CD8-positive, alpha-beta memory T cell (primary cell): Measurements from ENCODE around the gene MRAP2. TPM values are rescaled to one million over a fixed set of nuclear protein-coding genes. Genes with fewer than 3 reads are reported as not detected.
"Not testable (repeated sequence)": the region's sequence is repeated elsewhere in the genome, so short reads cannot be mapped to it uniquely, and the experiment has no call there.

Experiments
- CTCF ChIA-PET: fragments of 350-600 bp; sonication (Branson Sonifier 250); formaldehyde crosslinking; loops from one replicate; lab custom pipeline; 2021; ENCODE audit warnings: antibody characterized with exemption; lab: Charles Lee
- POLR2A ChIA-PET: fragments of 350-600 bp; sonication (Branson Sonifier 250); formaldehyde crosslinking; loops from one replicate; lab custom pipeline; 2021; ENCODE audit warnings: antibody characterized with exemption; lab: Charles Lee
- DNase-seq, 5 donors: peaks; one replicate each; pipeline versions ENCODE4 v3.0.0 to v3.0.0-alpha.2; 2020 to 2022; ENCODE audit warnings: mixed read lengths in 1 of 5
- H3K27ac ChIP-seq: one replicate; pipeline ENCODE4 v1.7.0; 2013; ENCODE audit warnings: low read depth, mild to moderate bottlenecking, low read length, moderate library complexity
- H3K27me3 ChIP-seq: 2 replicates; pipeline ENCODE4 v1.7.0; 2013; ENCODE audit warnings: low read length, mild to moderate bottlenecking; ENCODE audit not compliant: insufficient read depth, poor library complexity, severe bottlenecking
- H3K36me3 ChIP-seq: 2 replicates; pipeline ENCODE4 v1.7.0; 2013; ENCODE audit warnings: mild to moderate bottlenecking, low read length, moderate library complexity; ENCODE audit not compliant: insufficient read depth
- H3K4me1 ChIP-seq: 2 replicates; pipeline ENCODE4 v1.7.0; 2013; ENCODE audit warnings: mild to moderate bottlenecking, low read length, moderate library complexity; ENCODE audit not compliant: insufficient read depth
- H3K4me3 ChIP-seq: 2 replicates; pipeline ENCODE4 v1.7.0; 2013; ENCODE audit warnings: mild to moderate bottlenecking, low read length
- H3K9me3 ChIP-seq: 2 replicates; pipeline ENCODE4 v1.7.0; 2013; ENCODE audit warnings: mild to moderate bottlenecking, low read length
- H3K27ac Mint-ChIP-seq, 8 donors: one replicate each; pipeline ENCODE4 v1.8.0; 2020 to 2021; ENCODE audit warnings: mixed read lengths in 8 of 8, mild to moderate bottlenecking in 6 of 8, inconsistent platforms in 3 of 8, moderate library complexity in 3 of 8
- H3K27me3 Mint-ChIP-seq, 2 donors: one replicate each; pipeline ENCODE4 v1.8.0; 2020 to 2021; ENCODE audit warnings: mixed read lengths in 2 of 2, mild to moderate bottlenecking in 1 of 2, moderate library complexity in 1 of 2
- H3K36me3 Mint-ChIP-seq, 3 donors: one replicate each; pipeline ENCODE4 v1.8.0; 2020 to 2021; ENCODE audit warnings: mixed read lengths in 3 of 3, inconsistent platforms in 1 of 3, mild to moderate bottlenecking in 1 of 3
- H3K4me1 Mint-ChIP-seq, 3 donors: one replicate each; pipeline ENCODE4 v1.8.0; 2020 to 2021; ENCODE audit warnings: mixed read lengths in 3 of 3, inconsistent platforms in 1 of 3, mild to moderate bottlenecking in 1 of 3
- H3K4me3 Mint-ChIP-seq, 7 donors: one replicate each; pipeline ENCODE4 v1.8.0; 2020 to 2021; ENCODE audit warnings: mixed read lengths in 7 of 7, mild to moderate bottlenecking in 6 of 7, moderate library complexity in 4 of 7, inconsistent platforms in 2 of 7
- H3K9me3 Mint-ChIP-seq, 5 donors: one replicate each; pipeline ENCODE4 v1.8.0; 2020 to 2022; ENCODE audit warnings: mixed read lengths in 5 of 5, mild to moderate bottlenecking in 3 of 5, moderate library complexity in 2 of 5, inconsistent platforms in 1 of 5
- polyA plus RNA-seq: library from polyadenylated mRNA; unstranded; fragments of 300-500 nt; fragmentation: Illumina TruSeq; gene quantifications from one replicate; pipeline ENCODE4 v1.2.3, GENCODE V29; 2021
- total RNA-seq, 2 experiments: library from RNA; stranded (reverse); gene quantifications; one replicate each; pipeline ENCODE4 v1.2.3, GENCODE V29; 2021

MRAP2 gene
- total and polyA plus RNA-seq, 3 experiments from 2014 or later = not detected

- Histone ChIP-seq H3K9me3 (no peaks in the 10 kb centered on the region), H3K27ac (no peak overlapping the region), H3K4me3 (no peak overlapping the region), H3K27me3 (no peaks in the 10 kb centered on the region), H3K36me3 (no peaks in the 10 kb centered on the region), H3K4me1 (no peaks in the 10 kb centered on the region)
- Mint-ChIP-seq H3K27me3 (peaks cover 3 to 8% of the 10 kb centered on the region in 2 donors), H3K4me3 (no peak overlapping the region), H3K9me3 (peaks cover 0 to 4% (median 0%) of the 10 kb centered on the region in 5 donors), H3K36me3 (no peaks in the 10 kb centered on the region), H3K27ac (no peak overlapping the region), H3K4me1 (no peaks in the 10 kb centered on the region)
- DNase-seq = no peak
- ChIA-PET POLR2A (no interaction called here), CTCF (no interaction called here)
These were observed 73.9 kb downstream of the MRAP2 start for GRCh38 chr6:84107495-84107894.

GRCh38 chr6:84111351-84111750 is 77.8 kb downstream of the MRAP2 start:
- H3K4me1 Mint-ChIP-seq, H3K4me1 ChIP-seq, H3K36me3 ChIP-seq, H3K27me3 ChIP-seq, H3K4me3 ChIP-seq, CTCF ChIA-PET, DNase-seq, H3K9me3 Mint-ChIP-seq, H3K27ac ChIP-seq, H3K27ac Mint-ChIP-seq, H3K36me3 Mint-ChIP-seq, POLR2A ChIA-PET, H3K9me3 ChIP-seq, H3K4me3 Mint-ChIP-seq: not testable (repeated sequence)
- H3K27me3 Mint-ChIP-seq = peaks cover 4 to 12% of the 10 kb centered on the region in 2 donors

- H3K4me1 ChIP-seq, H3K4me3 Mint-ChIP-seq, POLR2A ChIA-PET, H3K27ac ChIP-seq, DNase-seq, H3K27ac Mint-ChIP-seq, H3K36me3 Mint-ChIP-seq, H3K4me1 Mint-ChIP-seq, H3K36me3 ChIP-seq, H3K9me3 ChIP-seq, H3K4me3 ChIP-seq, CTCF ChIA-PET, H3K27me3 ChIP-seq: not testable (repeated sequence)
- Mint-ChIP-seq H3K27me3 (peaks cover 4 to 14% of the 10 kb centered on the region in 2 donors), H3K9me3 (peaks cover 2 to 20% (median 7%) of the 10 kb centered on the region in 5 donors)
These were observed 81.5 kb downstream of the MRAP2 start for GRCh38 chr6:84114933-84115594.

GRCh38 chr6:84118191-84118590 is 84.6 kb downstream of the MRAP2 start:
- no peaks in the 10 kb centered on the region for H3K4me1 ChIP-seq
- H3K27me3 ChIP-seq = no peaks in the 10 kb centered on the region
- ChIA-PET POLR2A (no interaction called here), CTCF (no interaction called here)
- H3K27ac ChIP-seq = no peak overlapping the region
- peaks cover 1 to 17% (median 7%) of the 10 kb centered on the region in 5 donors for H3K9me3 Mint-ChIP-seq
- H3K27ac Mint-ChIP-seq = peak overlapping the region in 1 of 8 donors; percentile 3
- H3K4me3 Mint-ChIP-seq = no peak overlapping the region
- H3K9me3 ChIP-seq = no peaks in the 10 kb centered on the region
- H3K36me3 Mint-ChIP-seq = peaks cover 9 to 28% (median 10%) of the 10 kb centered on the region in 3 donors
- H3K27me3 Mint-ChIP-seq = peaks cover 4 to 10% of the 10 kb centered on the region in 2 donors
- no peak overlapping the region for H3K4me3 ChIP-seq
- no peak for DNase-seq
- H3K36me3 ChIP-seq = no peaks in the 10 kb centered on the region
- no peaks in the 10 kb centered on the region for H3K4me1 Mint-ChIP-seq

GRCh38 chr6:84119277-84119676 is 85.7 kb downstream of the MRAP2 start:
- H3K9me3 Mint-ChIP-seq = peaks cover 1 to 17% (median 11%) of the 10 kb centered on the region in 5 donors

GRCh38 chr6:84123186-84123585 is 89.6 kb downstream of the MRAP2 start:
- H3K4me1 Mint-ChIP-seq = no peaks in the 10 kb centered on the region
- no peak overlapping the region for H3K4me3 ChIP-seq
- peaks cover 0 to 13% (median 4%) of the 10 kb centered on the region in 5 donors for H3K9me3 Mint-ChIP-seq
- no peaks in the 10 kb centered on the region for H3K27me3 ChIP-seq
- no peak overlapping the region for H3K27ac ChIP-seq
- H3K9me3 ChIP-seq = no peaks in the 10 kb centered on the region
- H3K27me3 Mint-ChIP-seq = no peaks in the 10 kb centered on the region
- CTCF ChIA-PET = no interaction called here
- H3K27ac Mint-ChIP-seq = no peak overlapping the region
- POLR2A ChIA-PET = no interaction called here
- no peaks in the 10 kb centered on the region for H3K36me3 ChIP-seq
- peaks cover 31 to 52% (median 34%) of the 10 kb centered on the region in 3 donors for H3K36me3 Mint-ChIP-seq
- no peaks in the 10 kb centered on the region for H3K4me1 ChIP-seq
- no peak for DNase-seq
- H3K4me3 Mint-ChIP-seq = no peak overlapping the region

More at GRCh38 chr6:84119277-84119676, 85.7 kb downstream of the MRAP2 start:
- POLR2A ChIA-PET = no interaction called here
- Mint-ChIP-seq H3K4me1 (no peaks in the 10 kb centered on the region), H3K27ac (no peak overlapping the region), H3K27me3 (peaks cover 3 to 10% of the 10 kb centered on the region in 2 donors), H3K36me3 (peaks cover 18 to 36% (median 19%) of the 10 kb centered on the region in 3 donors), H3K4me3 (no peak overlapping the region)
- Histone ChIP-seq H3K27me3 (no peaks in the 10 kb centered on the region), H3K4me3 (no peak overlapping the region), H3K36me3 (no peaks in the 10 kb centered on the region), H3K9me3 (no peaks in the 10 kb centered on the region), H3K27ac (no peak overlapping the region), H3K4me1 (no peaks in the 10 kb centered on the region)
- CTCF ChIA-PET = no interaction called here
- no peak for DNase-seq

- H3K27ac ChIP-seq, H3K27me3 ChIP-seq, CTCF ChIA-PET, H3K36me3 ChIP-seq, H3K4me3 ChIP-seq, DNase-seq, H3K9me3 ChIP-seq, H3K27me3 Mint-ChIP-seq, H3K4me1 Mint-ChIP-seq, H3K4me1 ChIP-seq, POLR2A ChIA-PET, H3K27ac Mint-ChIP-seq, H3K4me3 Mint-ChIP-seq: not testable (repeated sequence)
- peaks cover 12 to 58% (median 23%) of the 10 kb centered on the region in 3 donors for H3K36me3 Mint-ChIP-seq
- peaks cover 0 to 16% (median 2%) of the 10 kb centered on the region in 5 donors for H3K9me3 Mint-ChIP-seq
These were observed 96.0 kb downstream of the MRAP2 start for GRCh38 chr6:84129588-84129987.

- H3K27me3 Mint-ChIP-seq, H3K4me3 Mint-ChIP-seq, POLR2A ChIA-PET, H3K4me3 ChIP-seq, H3K27ac Mint-ChIP-seq, H3K9me3 ChIP-seq, H3K36me3 ChIP-seq, DNase-seq, H3K4me1 Mint-ChIP-seq, CTCF ChIA-PET, H3K27me3 ChIP-seq, H3K4me1 ChIP-seq, H3K27ac ChIP-seq: not testable (repeated sequence)
- Mint-ChIP-seq H3K36me3 (peaks cover 14 to 60% (median 34%) of the 10 kb centered on the region in 3 donors), H3K9me3 (peaks cover 0 to 10% (median 2%) of the 10 kb centered on the region in 5 donors)
These were observed 99.8 kb downstream of the MRAP2 start for GRCh38 chr6:84133385-84133784.
